Pons (tissue), 1 donor: Measurements from ENCODE around the gene FYB1.
"Not testable (repeated sequence)": the region's sequence is repeated elsewhere in the genome, so short reads cannot be mapped to it uniquely, and the experiment has no call there.

Source experiments
- DNase-seq: peaks from one replicate; pipeline ENCODE4 v3.0.0-alpha.2; 2016; ENCODE audit warnings: low spot score

The FYB1 gene

DNA sequence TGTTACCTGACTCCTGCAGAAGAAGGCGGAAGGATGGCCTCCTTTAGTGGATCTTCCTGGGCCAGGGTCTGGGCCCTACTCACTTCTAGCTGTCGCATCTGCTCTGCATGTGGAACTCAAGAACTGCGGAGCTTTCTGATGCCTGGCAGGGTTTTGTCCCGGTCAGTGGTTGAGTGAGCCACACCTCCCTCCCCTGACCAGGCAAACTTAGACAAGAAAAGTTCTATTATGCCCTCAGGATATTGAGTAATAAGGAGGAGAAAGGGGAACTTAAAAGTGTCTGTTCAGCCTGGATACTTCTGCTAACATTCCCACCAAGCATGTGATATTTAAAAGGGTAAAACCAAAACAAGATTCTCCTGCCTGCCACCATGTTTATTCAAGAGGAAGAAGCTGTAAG, at the start of gene FYB1:
FYB1 (minus strand) TSS at position 127 of the 400 bp plus-strand sequence. CDS start 16,603 bp downstream, outside the sequence.
- peak; percentile 87 for DNase-seq

- DNase-seq: no peak
These were observed 47.8 kb upstream of the FYB1 start for GRCh38 chr5:39267186-39267585.

GRCh38 chr5:39266442-39266841, 47.1 kb upstream of the FYB1 start:
- no peak for DNase-seq

- no peak for DNase-seq
These were observed 45.2 kb upstream of the FYB1 start for GRCh38 chr5:39264528-39264927.

GRCh38 chr5:39262981-39263380, 43.6 kb upstream of the FYB1 start:
- DNase-seq: peak; percentile 30

GRCh38 chr5:39260095-39260494, 40.7 kb upstream of the FYB1 start:
- no peak for DNase-seq

- DNase-seq: no peak
These were observed 38.2 kb upstream of the FYB1 start for GRCh38 chr5:39257554-39257953.

DNA sequence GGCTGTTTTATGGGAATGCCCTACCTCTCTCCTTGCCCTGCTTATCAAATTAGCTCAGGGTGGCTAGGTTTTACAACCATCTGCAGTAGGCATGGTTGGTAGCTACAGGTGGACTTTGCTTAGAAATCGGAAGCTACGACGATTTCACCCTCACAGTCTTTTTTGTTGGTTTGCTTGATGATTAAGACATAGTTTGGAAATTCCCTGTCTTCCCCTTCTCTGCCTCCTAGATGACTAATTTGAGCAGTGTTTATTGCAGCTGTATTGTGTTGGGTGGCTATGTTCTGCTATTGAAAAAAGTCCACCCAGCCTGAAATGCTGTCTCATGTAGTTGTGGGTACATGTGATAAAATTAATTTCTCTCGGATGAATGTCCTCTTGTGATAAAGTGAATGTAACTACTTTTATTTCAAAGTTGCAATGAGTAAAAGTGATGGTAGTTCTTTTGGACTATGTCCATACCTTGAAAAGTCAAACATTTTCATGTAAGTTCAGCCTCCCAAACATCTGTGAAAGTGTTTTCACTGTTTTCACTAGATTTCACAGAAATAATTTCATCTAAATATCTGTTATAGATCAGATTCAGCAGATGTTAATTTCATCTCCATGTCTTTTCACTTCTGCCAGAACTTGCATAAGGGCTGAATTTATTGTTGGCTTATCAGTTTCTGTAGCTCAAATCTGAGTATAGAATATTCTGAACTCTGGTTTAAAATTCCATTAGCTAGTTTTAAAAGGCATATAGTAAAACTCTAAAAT, 37.3 kb upstream of the FYB1 start:
- no peak for DNase-seq

DNA sequence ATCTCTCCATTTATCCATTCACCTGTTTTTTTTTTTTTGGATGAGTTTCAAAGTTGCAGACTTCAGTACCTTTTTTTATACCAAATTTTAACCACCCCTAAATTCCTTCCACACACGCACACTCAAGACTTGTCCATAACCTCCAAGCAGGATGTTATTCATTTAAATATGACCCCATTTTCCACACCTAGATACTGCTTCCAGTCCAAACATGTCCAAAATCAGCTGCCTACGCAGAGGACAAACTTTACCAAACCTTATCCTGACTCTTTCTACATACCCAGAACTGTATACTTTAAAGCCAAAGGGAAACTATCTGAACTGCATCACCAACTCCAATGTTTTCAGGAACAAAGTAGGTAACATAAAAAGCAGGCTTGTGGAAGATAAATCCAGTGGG, 36.0 kb upstream of the FYB1 start:
- no peak for DNase-seq

DNA sequence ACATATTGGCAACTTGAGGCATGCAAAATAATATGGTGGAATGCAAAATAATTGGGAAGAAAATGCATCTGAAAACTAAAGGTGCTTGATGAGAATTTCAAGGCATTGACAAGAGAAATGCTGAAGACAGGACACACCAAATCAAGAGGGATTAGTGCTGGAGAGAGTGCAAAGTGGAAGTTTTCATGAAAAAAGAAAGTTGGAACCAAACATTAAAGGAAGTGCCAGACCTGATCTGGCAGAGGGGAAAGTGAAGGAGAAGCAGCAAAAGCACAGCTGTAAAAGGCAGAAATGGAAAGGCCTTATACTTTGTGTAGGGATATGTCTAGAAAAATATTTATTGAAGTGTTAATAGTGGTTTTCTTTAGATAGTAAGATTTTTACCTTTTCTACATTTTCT, 35.3 kb upstream of the FYB1 start:
- no peak for DNase-seq

DNA sequence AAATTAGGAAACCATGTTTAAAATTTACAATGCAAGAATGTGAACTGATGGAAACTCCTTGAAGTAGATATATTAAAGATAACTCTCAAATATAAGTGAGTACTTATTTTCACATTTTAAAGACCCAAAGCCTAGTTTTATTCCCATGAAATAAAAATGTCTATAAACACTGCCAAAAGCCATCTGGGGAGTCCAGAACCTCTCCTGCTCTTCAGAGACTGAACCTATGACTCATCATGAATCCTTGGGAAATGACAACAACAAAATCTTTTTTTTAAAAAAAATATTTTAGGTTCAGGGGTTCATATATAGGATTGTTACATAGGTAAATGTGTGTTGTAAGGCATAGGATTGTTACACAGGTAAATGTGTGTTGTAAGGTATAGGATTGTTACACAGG, 33.8 kb upstream of the FYB1 start:
- no peak for DNase-seq

DNA sequence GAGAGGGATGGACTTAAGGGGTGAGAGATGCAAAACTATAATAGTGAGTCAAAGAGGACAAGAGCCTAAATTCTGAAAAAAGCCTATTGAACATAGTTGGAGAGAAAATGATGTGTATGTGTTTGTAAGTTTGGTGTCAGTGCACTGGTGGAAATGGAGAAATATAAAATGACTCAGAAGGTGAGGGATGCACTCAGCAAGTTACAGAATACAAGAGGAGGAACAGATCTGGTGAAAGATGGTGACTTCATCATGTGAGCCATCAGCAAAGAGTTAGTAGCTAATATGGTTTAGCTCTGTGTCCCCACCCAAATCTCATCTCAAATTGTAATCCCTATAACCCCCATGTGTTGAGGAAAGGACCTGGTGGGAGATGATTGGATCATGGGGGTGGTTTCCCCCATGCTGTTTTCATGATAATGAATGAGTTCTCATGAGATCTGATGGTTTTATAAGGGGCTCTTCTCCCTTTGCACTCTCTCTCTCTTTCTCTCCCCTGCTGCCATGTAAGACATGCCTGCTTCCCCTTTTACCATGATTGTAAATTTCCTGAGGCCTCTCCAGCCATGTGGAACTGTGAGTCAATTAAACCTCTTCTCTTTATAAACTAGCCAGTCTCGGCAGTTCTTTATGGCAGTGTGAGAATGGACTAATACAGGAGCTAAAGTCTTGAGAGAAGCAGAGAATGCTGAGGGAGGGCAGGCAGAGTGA, 30.4 kb upstream of the FYB1 start:
- DNase-seq: no peak

DNA sequence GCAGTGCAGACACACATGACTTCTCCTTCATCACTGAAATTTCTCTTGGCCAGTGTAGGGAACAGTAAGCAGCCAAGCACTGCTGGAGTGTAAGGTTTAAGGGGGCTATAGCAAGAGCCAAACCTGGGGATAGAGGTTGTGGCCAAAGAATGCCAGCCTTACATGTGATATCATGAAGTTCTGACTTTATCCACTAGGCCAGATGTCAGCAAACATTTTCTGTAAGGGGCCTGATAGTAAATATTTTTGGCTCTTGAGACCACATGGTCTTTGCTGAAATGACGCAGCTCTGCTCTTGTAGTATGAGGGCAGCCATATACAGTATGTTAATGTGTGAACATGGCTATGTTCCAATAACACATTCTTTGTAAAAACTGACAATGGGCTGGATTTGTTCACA, 29.7 kb upstream of the FYB1 start:
- DNase-seq: no peak

GRCh38 chr5:39240750-39241149, 21.4 kb upstream of the FYB1 start:
- DNase-seq: no peak

DNA sequence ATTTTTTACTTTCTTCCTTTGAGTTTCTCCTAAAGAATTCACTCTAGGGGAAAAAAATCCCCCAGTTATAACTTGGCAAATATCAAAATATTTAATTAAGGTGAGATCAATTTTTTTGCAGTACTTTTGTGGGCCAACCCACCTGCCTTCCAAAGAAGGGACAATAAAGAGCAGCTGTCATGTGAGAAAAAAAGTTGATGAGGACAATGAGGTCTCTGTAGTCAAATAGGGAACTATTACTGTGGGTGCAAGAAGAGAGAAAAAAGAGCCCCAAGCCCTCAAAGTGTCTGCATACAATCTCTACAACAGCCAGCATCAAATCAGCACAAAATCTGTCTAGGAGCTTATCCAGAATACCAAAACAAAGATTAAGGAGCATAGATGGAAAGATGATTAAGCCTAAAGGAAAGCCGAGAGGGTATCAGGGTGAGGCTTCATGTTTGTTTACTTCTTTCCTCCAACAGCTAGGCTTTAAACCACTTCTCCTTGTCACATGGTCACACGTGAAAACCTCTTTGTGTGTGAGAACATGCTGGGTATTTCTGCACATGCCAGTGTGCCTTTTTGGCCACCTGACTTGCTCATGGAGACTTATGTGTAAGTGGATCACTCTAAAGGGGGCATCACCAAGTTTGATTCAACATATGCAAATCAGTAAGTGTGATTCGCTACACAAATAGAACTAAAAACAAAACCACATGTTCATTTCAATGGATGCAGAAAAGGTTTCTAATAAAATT, 19.2 kb upstream of the FYB1 start:
- DNase-seq: no peak

DNA sequence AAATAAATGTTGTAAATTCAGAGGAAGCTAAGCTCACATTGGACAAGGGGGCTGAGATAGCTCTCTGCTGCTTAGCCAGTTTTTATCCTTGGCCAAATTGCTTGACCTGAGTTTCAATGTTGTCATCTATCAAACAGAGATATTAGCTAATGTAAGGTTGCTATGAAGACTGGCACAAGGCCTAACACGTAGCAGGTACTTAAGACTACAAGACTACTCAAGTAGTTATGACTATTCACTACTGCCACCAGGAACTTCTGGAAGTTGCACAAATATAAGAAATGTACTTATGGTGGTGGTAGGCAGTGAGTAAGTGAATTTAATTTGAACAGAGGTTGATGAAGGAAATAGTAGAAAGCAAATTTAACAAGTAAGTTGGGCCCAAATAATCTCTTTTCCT, 17.4 kb upstream of the FYB1 start:
- DNase-seq: no peak

DNA sequence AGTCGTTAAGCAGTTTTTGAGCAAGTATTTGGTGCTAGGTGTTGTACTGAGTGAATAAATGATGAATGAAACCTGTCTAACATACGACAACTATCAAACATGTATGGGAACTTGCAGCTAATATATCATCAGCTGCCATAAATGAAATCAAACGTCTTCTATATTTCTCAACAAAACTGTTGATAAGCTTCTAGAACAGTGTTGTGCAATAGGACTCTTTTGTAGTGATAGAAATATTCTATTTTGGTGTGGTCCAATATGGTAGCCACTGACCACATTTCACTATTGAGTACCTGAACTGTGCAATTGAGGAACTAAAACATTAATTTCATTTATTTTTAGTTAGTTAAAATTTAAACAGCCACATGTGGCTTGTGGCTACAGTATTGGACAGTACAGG, 16.3 kb upstream of the FYB1 start:
- DNase-seq: no peak

DNA sequence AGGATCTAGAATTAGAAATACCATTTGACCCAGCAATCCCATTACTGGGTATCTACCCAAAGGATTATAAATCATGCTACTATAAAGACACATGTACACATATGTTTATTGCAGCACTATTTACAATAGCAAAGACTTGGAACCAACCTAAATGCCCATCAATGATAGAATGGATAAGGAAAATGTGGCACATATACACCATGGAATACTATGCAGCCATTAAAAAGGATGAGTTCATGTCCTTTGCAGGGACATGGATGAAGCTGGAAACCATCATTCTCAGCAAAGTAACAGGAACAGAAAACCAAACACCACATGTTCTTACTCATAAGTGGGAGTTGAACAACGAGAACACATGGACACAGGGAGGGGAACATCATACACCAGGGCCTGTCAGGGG, 15.1 kb upstream of the FYB1 start:
- not testable (repeated sequence) for DNase-seq

DNA sequence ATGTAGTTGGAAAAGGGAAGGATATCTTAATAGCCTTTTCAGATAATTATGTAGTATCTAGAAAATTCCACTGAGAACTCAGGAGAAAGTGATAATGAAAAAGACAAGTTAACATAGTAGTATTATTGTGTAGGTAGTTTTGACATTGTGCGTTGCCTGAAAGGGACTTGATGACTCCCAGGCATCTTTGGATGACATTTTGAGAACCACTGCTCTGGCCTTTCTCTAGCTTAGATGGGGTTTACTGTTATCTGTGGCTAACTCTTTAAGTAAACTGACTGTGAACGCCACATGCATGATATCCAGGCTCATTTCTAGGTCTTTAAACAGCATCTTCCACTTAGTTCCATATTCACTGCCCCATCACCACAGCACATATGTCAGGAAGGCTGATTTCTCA, 14.4 kb upstream of the FYB1 start:
- DNase-seq: no peak

GRCh38 chr5:39231705-39232525, 12.6 kb upstream of the FYB1 start:
- peak; percentile 54 for DNase-seq

DNA sequence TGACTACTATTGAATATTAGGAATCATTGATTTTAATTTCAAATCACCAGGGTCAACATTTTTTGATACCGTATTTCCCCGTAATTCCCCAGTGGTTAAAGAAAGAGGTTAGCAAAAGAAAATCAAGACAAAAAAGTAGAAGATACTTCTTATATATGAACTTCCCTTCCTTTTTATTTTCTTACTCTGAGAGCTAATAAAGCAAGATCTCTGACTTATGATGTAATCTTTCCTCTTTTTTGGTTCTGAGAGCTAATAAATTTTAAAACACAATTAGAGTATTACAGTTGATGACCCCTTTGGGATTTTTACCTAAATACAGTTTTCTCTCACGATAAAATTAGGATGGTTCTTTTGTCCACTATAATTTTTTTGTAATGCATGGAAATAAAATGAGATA, 9.2 kb upstream of the FYB1 start:
- DNase-seq: no peak

DNA sequence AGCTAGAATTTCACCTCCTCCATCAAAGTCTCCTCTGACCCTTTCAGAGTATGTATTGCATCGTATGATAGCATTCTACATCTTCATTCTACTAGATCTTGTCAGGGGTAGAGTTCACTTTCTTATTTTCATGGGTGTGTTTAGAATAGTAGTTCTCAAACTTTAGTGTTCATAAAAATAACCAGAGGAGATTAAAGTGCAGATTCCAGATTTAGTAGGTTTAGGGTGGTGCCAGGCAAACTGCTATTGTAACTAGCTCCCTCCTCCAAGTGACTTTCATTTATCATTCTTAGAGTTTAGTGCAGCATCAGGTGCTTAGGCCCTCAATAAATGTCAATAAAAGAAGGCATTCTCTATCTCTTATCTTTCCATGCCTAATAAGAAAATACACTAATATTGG, 7.2 kb upstream of the FYB1 start:
- no peak for DNase-seq
